ENCODE measurements around the gene DMBX1.

DMBX1 gene

GRCh38 chr1:46480959-46481646, 8.5 kb upstream of the DMBX1 start:
- DNase-seq = no peak

GRCh38 chr1:46481961-46482360, 7.7 kb upstream of the DMBX1 start:
- DNase-seq = no peak

GRCh38 chr1:46483589-46483988, 6.0 kb upstream of the DMBX1 start:
- DNase-seq = no peak

GRCh38 chr1:46484783-46485490, 4.7 kb upstream of the DMBX1 start:
- DNase-seq = no peak

GRCh38 chr1:46485564-46486431, 3.8 kb upstream of the DMBX1 start:
- no peak for DNase-seq

- no peak for DNase-seq
Observed at GRCh38 chr1:46486432-46487015, 3.1 kb upstream of the DMBX1 start.

GRCh38 chr1:46487818-46488218, 1.8 kb upstream of the DMBX1 start:
- DNase-seq = no peak

GRCh38 chr1:46488343-46489168, 1.1 kb upstream of the DMBX1 start:
- no peak for DNase-seq

- DNase-seq = no peak
Observed at GRCh38 chr1:46489169-46489637, 433 bp upstream of the DMBX1 start.

- DNase-seq = no peak
Observed at GRCh38 chr1:46490406-46490655, 695 bp downstream of the DMBX1 start.

GRCh38 chr1:46490656-46491442, 1.2 kb downstream of the DMBX1 start:
- DNase-seq = no peak

- no peak for DNase-seq
Observed at GRCh38 chr1:46491443-46492268, 2.0 kb downstream of the DMBX1 start.

- no peak for DNase-seq
Observed at GRCh38 chr1:46492269-46492853, 2.7 kb downstream of the DMBX1 start.

- DNase-seq = no peak
Observed at GRCh38 chr1:46492871-46493270, 3.2 kb downstream of the DMBX1 start.

- DNase-seq = no peak
Observed at GRCh38 chr1:46493316-46494032, 3.8 kb downstream of the DMBX1 start.

- DNase-seq = no peak
Observed at GRCh38 chr1:46494910-46495309, 5.3 kb downstream of the DMBX1 start.

GRCh38 chr1:46495778-46496177, 6.1 kb downstream of the DMBX1 start:
- DNase-seq = no peak

- no peak for DNase-seq
Observed at GRCh38 chr1:46496505-46496904, 6.9 kb downstream of the DMBX1 start.
